Neuron (in vitro differentiated cells): ENCODE measurements around the gene PPP1R3C.

Experiments used
- H2AFZ ChIP-seq: one replicate; pipeline ENCODE4 v1.6.1; 2013; ENCODE audit warnings: low read depth, mild to moderate bottlenecking, inconsistent platforms, low read length, moderate library complexity
- H3K27me3 ChIP-seq: one replicate; pipeline ENCODE4 v1.6.1; 2013; ENCODE audit warnings: low read length; ENCODE audit not compliant: insufficient read depth
- H3K36me3 ChIP-seq: one replicate; pipeline ENCODE4 v1.6.1; 2013; ENCODE audit warnings: low read length; ENCODE audit not compliant: insufficient read depth
- H3K4me1 ChIP-seq: one replicate; pipeline ENCODE4 v1.6.1; 2013; ENCODE audit warnings: low read length; ENCODE audit not compliant: insufficient read depth
- H3K4me3 ChIP-seq: 2 replicates; pipeline ENCODE4 v1.5.1; 2013; ENCODE audit warnings: mild to moderate bottlenecking, low read length, moderate library complexity
- H3K9me3 ChIP-seq: one replicate; pipeline ENCODE4 v1.6.1; 2013; ENCODE audit warnings: low read length

PPP1R3C gene

DNA sequence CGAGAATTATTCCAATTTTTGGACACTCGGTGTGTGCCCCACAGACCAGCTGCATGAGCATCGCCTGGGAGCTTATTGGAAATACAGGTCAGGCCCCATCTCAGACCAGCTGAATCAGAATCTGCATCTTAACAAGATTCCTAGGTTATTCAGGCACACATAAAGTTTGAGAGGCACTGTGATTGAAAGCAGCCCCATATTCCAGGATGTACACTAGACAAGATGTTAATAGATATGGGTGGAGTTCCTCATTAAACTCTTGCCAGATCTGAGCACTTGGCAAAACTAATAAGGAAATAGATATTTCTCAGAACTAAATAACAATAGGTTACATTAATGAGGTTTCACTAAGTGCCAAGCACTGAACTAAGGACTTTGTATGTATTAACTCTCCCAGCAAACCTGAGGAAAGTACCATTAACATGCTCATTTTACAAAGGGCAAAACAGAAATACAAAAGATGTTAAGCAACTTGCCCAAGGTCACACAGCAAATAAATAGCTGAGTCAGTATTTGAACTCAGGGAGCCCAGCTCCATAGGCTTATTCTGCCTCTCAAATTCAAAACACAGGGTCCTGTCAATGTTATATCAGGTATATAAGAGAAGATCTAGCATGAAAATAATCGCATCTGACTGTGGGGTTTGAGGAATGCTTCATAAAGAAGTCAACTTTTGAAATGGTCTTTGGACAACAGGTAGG is 29.9 kb downstream of the PPP1R3C start:
- peaks cover 4% of the 10 kb centered on the region for H3K4me1 ChIP-seq
- no peaks in the 10 kb centered on the region for H3K9me3 ChIP-seq
- no peak overlapping the region for H2AFZ ChIP-seq
- no peak overlapping the region for H3K4me3 ChIP-seq
- no peaks in the 10 kb centered on the region for H3K27me3 ChIP-seq
- H3K36me3 ChIP-seq, result no peaks in the 10 kb centered on the region

DNA sequence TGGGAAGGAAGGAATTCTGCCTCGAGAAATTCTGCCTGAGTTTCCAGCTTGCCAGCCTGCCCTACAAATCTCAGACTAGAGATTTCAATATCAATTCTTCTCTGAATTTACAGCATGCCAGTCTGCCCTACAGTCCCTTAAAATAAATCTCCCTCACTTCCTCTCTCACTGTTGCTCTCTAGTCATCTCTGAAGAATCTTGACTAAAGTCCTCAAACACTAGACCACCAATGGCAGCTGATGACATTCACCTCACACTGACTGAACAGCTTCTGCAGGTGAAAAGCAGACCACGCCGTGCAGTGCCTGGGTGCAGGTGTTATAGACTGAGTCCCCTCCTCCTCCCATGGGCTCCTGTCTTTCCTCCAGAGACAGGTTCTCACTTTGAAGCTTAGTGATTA is 30.4 kb downstream of the PPP1R3C start:
- H2AFZ ChIP-seq, result no peak overlapping the region
- H3K27me3 ChIP-seq, result no peaks in the 10 kb centered on the region
- no peaks in the 10 kb centered on the region for H3K9me3 ChIP-seq
- H3K4me1 ChIP-seq, result peaks cover 4% of the 10 kb centered on the region
- H3K36me3 ChIP-seq, result no peaks in the 10 kb centered on the region
- no peak overlapping the region for H3K4me3 ChIP-seq

DNA sequence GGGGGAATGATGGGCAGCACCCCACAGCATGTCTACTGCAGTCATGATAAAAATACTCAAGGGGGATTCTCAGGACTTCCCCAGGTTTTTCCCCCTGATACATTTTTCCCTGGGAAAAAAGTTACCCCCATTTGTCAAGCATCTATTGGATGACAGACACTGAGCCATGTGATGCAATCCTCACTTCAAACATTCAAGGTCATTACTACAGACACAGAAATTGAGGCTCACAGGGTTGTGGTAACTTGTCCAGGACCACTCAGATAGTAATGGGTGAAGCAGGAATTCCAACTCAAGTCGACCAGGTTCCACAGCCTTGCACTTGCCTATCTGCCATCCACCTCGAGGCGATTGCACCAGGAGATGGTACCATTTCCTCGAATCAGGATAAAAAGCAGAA is 31.7 kb downstream of the PPP1R3C start:
- Histone ChIP-seq H3K4me3 (no peak overlapping the region), H3K27me3 (no peaks in the 10 kb centered on the region), H3K36me3 (no peaks in the 10 kb centered on the region), H3K9me3 (no peaks in the 10 kb centered on the region), H3K4me1 (peaks cover 13% of the 10 kb centered on the region), H2AFZ (no peak overlapping the region)

DNA sequence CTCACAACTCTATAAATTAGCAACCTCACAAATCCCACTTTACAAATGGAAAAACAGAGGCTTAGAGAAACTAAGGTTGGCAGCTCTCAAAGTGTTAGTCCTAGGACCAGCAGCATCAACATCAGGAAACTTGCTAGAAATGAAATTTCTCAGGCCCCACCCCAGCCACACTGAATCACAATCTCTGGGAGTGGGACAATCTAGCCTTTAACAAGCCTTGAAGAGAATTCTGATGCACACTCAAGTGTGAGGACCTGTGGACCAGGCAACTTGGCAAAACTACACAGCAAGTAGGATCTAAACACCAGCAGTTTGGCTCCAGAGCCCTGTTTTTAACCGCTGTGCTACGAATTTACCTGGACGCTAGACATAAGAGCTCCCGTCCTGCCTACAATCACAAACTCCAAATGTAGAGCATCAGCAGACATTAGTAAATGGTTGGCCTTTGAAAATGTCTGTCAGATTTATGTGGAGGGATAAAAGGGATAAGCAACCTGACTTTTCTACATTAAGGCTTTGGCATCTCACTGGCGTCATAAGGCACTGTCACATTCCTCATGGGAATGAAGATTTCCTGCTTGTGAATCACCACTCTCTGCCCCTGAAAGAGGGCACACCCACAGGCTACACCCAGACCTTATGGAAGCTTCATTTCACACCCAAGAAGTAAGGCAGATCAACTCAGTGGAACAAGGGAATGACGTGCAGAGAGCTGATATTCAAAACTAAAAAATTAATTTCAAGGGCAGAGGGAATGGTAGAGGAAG is 34.5 kb downstream of the PPP1R3C start:
- no peaks in the 10 kb centered on the region for H3K27me3 ChIP-seq
- H3K36me3 ChIP-seq, result no peaks in the 10 kb centered on the region
- no peak overlapping the region for H3K4me3 ChIP-seq
- no peaks in the 10 kb centered on the region for H3K9me3 ChIP-seq
- no peak overlapping the region for H2AFZ ChIP-seq
- H3K4me1 ChIP-seq, result peaks cover 13% of the 10 kb centered on the region

DNA sequence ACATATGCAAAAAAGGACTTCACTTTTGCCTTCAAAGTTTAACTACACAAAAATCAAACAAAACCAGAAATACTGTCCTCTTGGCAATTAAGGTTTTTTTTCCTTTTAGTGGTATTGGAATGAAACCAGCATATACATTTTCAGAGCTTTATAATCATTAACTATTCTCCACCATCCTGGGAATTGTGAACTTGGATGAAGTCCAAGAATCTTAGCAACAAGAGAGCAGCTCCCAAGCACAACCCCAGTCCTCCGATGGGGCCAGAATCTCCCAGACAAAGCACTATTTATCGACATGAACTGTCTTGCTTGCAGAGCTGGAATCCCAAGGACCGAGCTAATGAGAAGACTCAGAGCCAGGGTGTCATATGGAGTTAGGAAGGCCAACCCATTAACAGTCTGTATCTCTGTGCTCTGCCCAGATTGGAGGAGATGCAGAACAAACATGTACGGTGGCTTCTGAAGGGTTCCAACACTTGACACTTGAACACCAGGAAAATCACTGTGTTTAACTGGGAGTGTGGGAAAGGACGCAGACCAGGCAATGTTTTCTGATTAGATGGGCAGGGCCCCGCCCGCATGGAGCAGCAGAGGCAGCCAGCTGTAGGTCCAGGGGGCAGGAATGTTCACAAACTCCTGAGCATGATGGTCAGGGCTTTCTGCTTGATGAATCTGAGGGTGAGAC is 35.5 kb downstream of the PPP1R3C start:
- H3K36me3 ChIP-seq, result no peaks in the 10 kb centered on the region
- H3K4me1 ChIP-seq, result peaks cover 13% of the 10 kb centered on the region
- no peaks in the 10 kb centered on the region for H3K9me3 ChIP-seq
- H2AFZ ChIP-seq, result no peak overlapping the region
- no peaks in the 10 kb centered on the region for H3K27me3 ChIP-seq
- no peak overlapping the region for H3K4me3 ChIP-seq

DNA sequence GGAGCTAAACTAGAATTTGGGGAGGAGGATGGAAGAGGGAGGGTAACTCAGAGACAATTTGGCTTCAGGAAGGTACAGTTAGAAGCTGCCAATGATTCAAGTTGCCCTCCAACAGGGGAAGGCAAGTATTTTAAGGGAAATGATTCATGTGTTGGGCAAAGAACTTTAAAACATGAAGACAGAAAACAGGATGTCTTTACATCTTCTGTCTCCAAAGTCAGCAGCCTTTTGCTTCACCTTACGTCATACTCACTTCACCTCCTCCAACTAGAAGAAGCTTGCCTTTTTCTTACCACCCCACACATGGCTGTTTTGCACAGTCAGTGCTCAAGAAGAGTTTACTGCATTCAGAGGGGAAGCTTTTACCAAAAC is 36.1 kb downstream of the PPP1R3C start:
- Histone ChIP-seq H3K36me3 (no peaks in the 10 kb centered on the region), H3K4me1 (peaks cover 13% of the 10 kb centered on the region), H3K4me3 (no peak overlapping the region), H3K27me3 (no peaks in the 10 kb centered on the region), H2AFZ (no peak overlapping the region), H3K9me3 (no peaks in the 10 kb centered on the region)

DNA sequence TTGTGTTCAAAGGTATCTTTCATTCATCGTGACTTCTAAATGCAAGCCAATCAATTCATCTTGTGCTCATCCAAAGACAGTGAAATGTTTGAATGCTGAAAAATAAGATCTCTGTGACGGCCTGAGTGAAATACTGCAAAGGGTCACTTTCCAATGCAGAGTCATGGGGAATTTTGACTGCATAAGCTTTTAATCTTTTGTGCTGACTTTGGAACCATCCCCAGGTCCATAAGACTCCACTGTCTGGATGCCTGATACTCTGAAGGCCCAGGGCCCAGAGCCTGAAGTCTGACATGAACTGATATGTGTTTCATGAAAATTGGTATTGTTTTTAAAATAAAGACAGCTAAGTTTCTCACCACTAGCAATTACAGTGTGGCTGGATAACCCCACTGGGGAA is 39.0 kb downstream of the PPP1R3C start:
- Histone ChIP-seq H3K4me1 (peaks cover 40% of the 10 kb centered on the region), H2AFZ (no peak overlapping the region), H3K36me3 (no peaks in the 10 kb centered on the region), H3K27me3 (no peaks in the 10 kb centered on the region), H3K9me3 (no peaks in the 10 kb centered on the region), H3K4me3 (no peak overlapping the region)

DNA sequence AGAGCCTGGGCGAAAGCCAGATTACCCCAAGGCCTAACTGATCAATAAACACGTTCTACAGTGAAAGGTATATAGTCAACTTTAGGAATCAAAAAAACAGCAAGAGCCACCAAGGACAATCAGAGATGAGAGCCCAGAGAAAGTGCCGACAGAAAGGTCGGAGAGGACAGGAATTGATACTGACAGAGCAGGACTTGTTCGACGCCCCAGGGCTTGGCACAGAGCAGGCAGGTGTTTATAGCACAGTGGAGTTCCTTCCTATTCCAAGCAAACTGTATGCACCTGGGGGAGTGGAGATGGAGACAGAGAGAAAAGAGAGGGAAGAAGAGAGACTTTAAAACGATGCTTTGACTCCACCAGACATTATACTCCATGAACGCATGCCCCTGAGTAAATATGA is 39.5 kb downstream of the PPP1R3C start:
- Histone ChIP-seq H3K36me3 (no peaks in the 10 kb centered on the region), H3K4me3 (no peak overlapping the region), H3K27me3 (no peaks in the 10 kb centered on the region), H3K4me1 (peaks cover 44% of the 10 kb centered on the region), H2AFZ (no peak overlapping the region), H3K9me3 (no peaks in the 10 kb centered on the region)

DNA sequence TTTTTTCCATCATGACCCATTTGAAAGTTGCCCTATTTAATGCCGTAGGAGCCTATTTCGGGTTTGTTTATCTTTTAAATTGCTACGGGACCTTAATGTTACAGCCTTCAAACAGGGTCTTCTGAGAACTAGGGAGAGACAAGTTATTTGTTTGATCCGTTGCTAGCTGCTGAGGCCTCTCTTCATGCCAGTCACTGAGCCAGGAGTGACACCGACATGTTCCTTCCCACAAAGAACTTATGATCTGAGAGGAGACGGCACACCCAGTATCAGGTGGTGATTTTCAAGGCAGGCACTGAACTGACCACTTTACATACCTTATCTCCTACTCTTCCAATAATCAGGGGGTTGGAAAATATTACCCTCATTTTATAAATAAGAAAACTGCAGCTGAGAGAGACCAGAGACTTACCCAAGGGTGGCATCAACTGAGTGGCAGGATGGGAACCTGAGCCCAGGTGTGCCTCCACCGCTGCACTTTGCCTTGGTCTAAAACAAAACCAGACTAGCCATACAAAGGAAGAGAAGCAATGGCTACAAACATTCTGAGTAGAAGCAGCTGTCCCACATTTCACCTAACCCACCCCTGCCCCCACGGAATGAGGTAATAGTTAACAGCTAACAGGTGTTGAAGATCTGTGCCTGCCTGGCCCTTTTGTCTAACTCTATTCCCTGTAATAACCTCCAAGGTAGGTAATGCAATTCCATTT is 40.5 kb downstream of the PPP1R3C start:
- no peaks in the 10 kb centered on the region for H3K27me3 ChIP-seq
- no peak overlapping the region for H2AFZ ChIP-seq
- H3K36me3 ChIP-seq, result no peaks in the 10 kb centered on the region
- H3K4me1 ChIP-seq, result peaks cover 46% of the 10 kb centered on the region
- no peaks in the 10 kb centered on the region for H3K9me3 ChIP-seq
- no peak overlapping the region for H3K4me3 ChIP-seq

DNA sequence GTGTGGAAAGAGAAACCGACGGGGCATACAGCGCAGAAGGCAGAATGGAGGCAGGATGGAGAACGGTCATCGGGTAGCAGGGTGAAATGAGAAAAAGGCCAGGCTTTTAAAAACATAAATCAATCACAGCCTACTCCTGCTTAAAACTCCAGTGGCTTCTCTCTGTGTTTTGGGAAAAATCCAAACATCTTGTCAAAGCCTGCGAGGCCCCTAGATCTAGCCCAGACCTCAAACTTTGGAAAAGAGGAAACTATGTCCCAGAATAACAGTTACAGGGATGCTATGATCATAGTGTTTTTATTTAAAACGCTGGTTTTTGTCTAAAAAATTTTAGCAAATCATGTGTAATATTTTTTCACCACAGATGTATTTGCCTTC is 41.1 kb downstream of the PPP1R3C start:
- H3K36me3 ChIP-seq, result no peaks in the 10 kb centered on the region
- H3K9me3 ChIP-seq, result no peaks in the 10 kb centered on the region
- no peak overlapping the region for H2AFZ ChIP-seq
- peaks cover 40% of the 10 kb centered on the region for H3K4me1 ChIP-seq
- no peak overlapping the region for H3K4me3 ChIP-seq
- H3K27me3 ChIP-seq, result no peaks in the 10 kb centered on the region

DNA sequence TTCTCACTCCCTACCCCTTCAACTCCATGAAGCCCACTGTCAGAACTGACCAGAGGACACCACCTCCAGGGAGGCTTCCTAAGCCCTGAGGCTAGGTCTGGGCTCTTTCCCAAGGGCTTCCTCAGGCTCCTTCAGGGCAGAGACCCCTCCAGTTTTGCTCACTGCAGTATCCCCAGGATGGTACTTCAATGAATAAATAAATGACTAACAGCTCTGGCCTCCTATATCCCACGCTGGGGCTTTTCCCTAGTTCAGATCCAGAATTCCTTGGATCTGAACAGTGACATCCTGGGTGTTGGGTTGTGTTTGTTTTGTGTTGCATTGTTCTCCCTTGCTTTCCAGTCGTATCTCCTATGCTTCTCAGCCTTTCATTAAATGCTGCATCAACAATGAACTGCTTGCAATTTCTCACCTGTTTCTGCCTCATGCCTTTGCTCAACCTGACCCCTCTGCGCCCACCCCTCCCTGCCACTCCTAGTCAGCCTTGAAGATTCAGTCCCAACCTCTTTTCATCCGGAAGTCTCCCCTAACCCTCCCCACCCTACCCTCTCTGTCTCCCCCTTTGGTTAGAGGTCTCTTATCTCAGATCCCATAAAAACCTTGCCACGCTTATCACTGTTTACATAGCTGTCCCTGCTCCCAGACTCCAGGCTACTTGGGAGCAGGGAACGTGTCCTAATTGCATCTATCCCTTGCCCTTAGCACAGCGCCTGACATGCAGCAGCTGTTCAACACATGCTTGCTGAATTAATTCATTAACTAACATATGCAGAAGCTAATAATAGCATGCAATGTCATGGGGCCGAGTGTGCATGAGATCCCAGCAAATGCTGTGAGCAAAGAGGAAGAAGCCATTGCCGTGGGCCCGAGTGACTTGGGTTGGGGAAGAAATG is 41.7 kb downstream of the PPP1R3C start:
- Histone ChIP-seq H3K4me3 (no peak overlapping the region), H2AFZ (no peak overlapping the region), H3K36me3 (no peaks in the 10 kb centered on the region), H3K27me3 (no peaks in the 10 kb centered on the region), H3K9me3 (no peaks in the 10 kb centered on the region), H3K4me1 (peaks cover 38% of the 10 kb centered on the region)

DNA sequence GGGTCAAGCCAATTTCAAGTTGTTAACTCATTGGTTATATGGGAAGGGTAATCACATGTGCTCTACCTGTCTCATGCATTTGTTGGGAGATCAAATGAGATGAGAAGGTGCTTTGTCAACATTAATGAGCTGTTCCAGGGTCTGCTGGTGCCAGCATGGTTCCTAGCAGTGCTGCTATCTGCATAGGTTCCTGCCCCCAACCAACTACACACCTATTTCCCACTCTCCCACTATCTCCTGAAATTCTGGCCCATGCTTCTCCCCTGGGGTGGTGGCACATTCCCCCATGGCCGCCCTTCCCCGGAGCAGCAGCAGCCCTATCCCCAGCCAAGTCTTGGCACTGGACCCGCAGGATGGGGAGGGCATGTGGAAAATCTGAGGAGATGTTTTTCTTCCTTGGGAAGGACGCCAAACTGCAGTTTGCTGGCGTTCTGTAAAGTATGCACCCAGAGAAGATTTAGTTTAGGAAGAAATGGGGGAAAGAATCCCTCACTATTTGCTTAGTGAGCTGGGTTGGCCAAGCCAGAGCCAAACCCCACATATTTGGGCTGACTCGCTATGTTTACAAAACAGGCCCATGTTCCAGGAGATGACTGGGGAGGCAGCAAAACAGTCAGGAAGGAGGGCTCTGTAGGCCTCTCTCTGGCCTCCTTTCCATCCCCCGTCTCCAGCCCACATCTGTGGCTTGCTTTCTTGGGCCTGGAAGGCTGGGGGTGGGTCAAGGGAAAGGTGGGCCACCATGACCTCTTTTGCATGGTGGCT is 42.5 kb downstream of the PPP1R3C start:
- no peaks in the 10 kb centered on the region for H3K27me3 ChIP-seq
- H3K4me1 ChIP-seq, result peaks cover 38% of the 10 kb centered on the region

More for the DNA sequence above, 42.5 kb downstream of the PPP1R3C start:
- Histone ChIP-seq H3K9me3 (no peaks in the 10 kb centered on the region), H3K4me3 (no peak overlapping the region), H2AFZ (no peak overlapping the region), H3K36me3 (no peaks in the 10 kb centered on the region)
